IPS-NIHi7 (cell line): ENCODE measurements around the gene CNTROB.

Source experiments
- DNase-seq: peaks from one replicate; pipeline ENCODE4 v3.0.0; 2012; ENCODE audit warnings: mixed read lengths; ENCODE audit errors: extremely low spot score

The CNTROB gene

GRCh38 chr17:7931709-7932482 is at the start of gene CNTROB, which contains the start of gene TRAPPC1:
CNTROB (plus strand) TSS chr17:7932206; CDS start chr17:7933080, 874 bp downstream.
TRAPPC1 (minus strand) TSS chr17:7931946; CDS start chr17:7931829, 117 bp downstream.
- peak; percentile 99 for DNase-seq

GRCh38 chr17:7882629-7883028 is 49.4 kb upstream of the CNTROB start:
- no peak for DNase-seq

GRCh38 chr17:7883781-7884386 is 48.1 kb upstream of the CNTROB start:
- no peak for DNase-seq

GRCh38 chr17:7884581-7885366 is 47.2 kb upstream of the CNTROB start:
- no peak for DNase-seq

GRCh38 chr17:7885367-7886226 is 46.4 kb upstream of the CNTROB start:
- peak; percentile 64 for DNase-seq

- DNase-seq = peak; percentile 49
Observed at GRCh38 chr17:7886227-7887037, 45.6 kb upstream of the CNTROB start.

GRCh38 chr17:7887038-7887481 is 44.9 kb upstream of the CNTROB start:
- DNase-seq = no peak

- peak; percentile 90 for DNase-seq
Observed at GRCh38 chr17:7887482-7888183, 44.4 kb upstream of the CNTROB start.

- DNase-seq = peak; percentile 31
Observed at GRCh38 chr17:7888184-7888920, 43.7 kb upstream of the CNTROB start, which contains the start of gene CHD3. CHD3 (plus strand) TSS chr17:7888789; CDS start chr17:7889001, 212 bp downstream.

- peak; percentile 52 for DNase-seq
Observed at GRCh38 chr17:7889166-7889955, 42.6 kb upstream of the CNTROB start.

GRCh38 chr17:7893187-7893880 is 38.7 kb upstream of the CNTROB start:
- no peak for DNase-seq

- no peak for DNase-seq
Observed at GRCh38 chr17:7894226-7894625, 37.8 kb upstream of the CNTROB start.

GRCh38 chr17:7894866-7895265 is 37.1 kb upstream of the CNTROB start:
- DNase-seq = no peak

- no peak for DNase-seq
Observed at GRCh38 chr17:7897090-7897489, 34.9 kb upstream of the CNTROB start.

GRCh38 chr17:7897773-7898172 is 34.2 kb upstream of the CNTROB start:
- DNase-seq = no peak

- peak; percentile 35 for DNase-seq
Observed at GRCh38 chr17:7903154-7904103, 28.6 kb upstream of the CNTROB start.
